Liver (tissue), 9 donors: ENCODE data around the gene LRP5. TPM values are rescaled to one million over a fixed set of nuclear protein-coding genes. Genes with fewer than 3 reads are reported as not detected.

ENCODE experiments used
- DNase-seq: peaks from one replicate; pipeline ENCODE4 v3.0.0-alpha.2; 2017; ENCODE audit warnings: low spot score
- H3K27ac ChIP-seq, 2 donors: one replicate each; pipeline ENCODE4 v1.7.0; 2013; ENCODE audit warnings: inconsistent platforms in 2 of 2, low read length in 2 of 2, control low read depth in 1 of 2, low read depth in 1 of 2, mild to moderate bottlenecking in 1 of 2
- H3K27me3 ChIP-seq, 4 donors: one replicate each; pipeline versions ENCODE4 v1.6.1 to v1.7.0; 2013; ENCODE audit warnings: low read length in 3 of 4, inconsistent platforms in 1 of 4, mild to moderate bottlenecking in 1 of 4, moderate library complexity in 1 of 4; ENCODE audit not compliant: control insufficient read depth in 4 of 4, insufficient read depth in 4 of 4
- H3K36me3 ChIP-seq, 4 donors: one replicate each; pipeline versions ENCODE4 v1.6.1 to v1.7.0; 2013; ENCODE audit warnings: low read length in 3 of 4, mild to moderate bottlenecking in 3 of 4, low read depth in 1 of 4, moderate library complexity in 1 of 4; ENCODE audit not compliant: control insufficient read depth in 4 of 4, insufficient read depth in 3 of 4
- H3K4me1 ChIP-seq, 4 donors: one replicate each; pipeline versions ENCODE4 v1.6.1 to v1.7.0; 2013; ENCODE audit warnings: low read length in 3 of 4, mild to moderate bottlenecking in 3 of 4, moderate library complexity in 1 of 4; ENCODE audit not compliant: control insufficient read depth in 4 of 4, insufficient read depth in 4 of 4
- H3K4me3 ChIP-seq, 3 donors: one replicate each; pipeline versions ENCODE4 v1.6.1 to v1.7.0; 2013; ENCODE audit warnings: low read length in 3 of 3, control low read depth in 1 of 3, low read depth in 1 of 3, mild to moderate bottlenecking in 1 of 3
- H3K9ac ChIP-seq, 2 donors: one replicate each; pipeline ENCODE4 v1.7.0; 2013; ENCODE audit warnings: low read length in 2 of 2, mild to moderate bottlenecking in 2 of 2, moderate library complexity in 2 of 2, control low read depth in 1 of 2, low read depth in 1 of 2
- H3K9me3 ChIP-seq, 4 donors: one replicate each; pipeline versions ENCODE4 v1.6.1 to v1.7.0; 2013; ENCODE audit warnings: low read length in 3 of 4; ENCODE audit not compliant: control insufficient read depth in 4 of 4
- ATF3 ChIP-seq: IDR thresholded peaks from 2 replicates; pipeline ENCODE4 v1.6.1; 2016; ENCODE audit warnings: antibody characterized with exemption
- CTCF ChIP-seq: fragments of 150-350 bp; IDR thresholded peaks from 2 replicates; pipeline ENCODE4 v1.5.1; 2017; ENCODE audit warnings: improper control_type of control experiment, low read depth, low read length; ENCODE audit not compliant: missing input control
- EGR1 ChIP-seq, 2 donors: IDR thresholded peaks; 2 replicates each; pipeline ENCODE4 v1.6.1; 2016 to 2018; ENCODE audit warnings: antibody characterized with exemption in 2 of 2, low read depth in 2 of 2
- FOXA1 ChIP-seq: IDR thresholded peaks from 2 replicates; pipeline ENCODE4 v1.6.1; 2016; ENCODE audit warnings: antibody characterized with exemption
- FOXA2 ChIP-seq: IDR thresholded peaks from 2 replicates; pipeline ENCODE4 v1.6.1; 2016; ENCODE audit warnings: antibody characterized with exemption
- GABPA ChIP-seq, 2 donors: IDR thresholded peaks in 1 of 2; conservative IDR thresholded peaks in 1 of 2; 2 replicates each; pipeline ENCODE4 v1.6.1; 2016; ENCODE audit warnings: antibody characterized with exemption in 2 of 2, mild to moderate bottlenecking in 1 of 2, moderate library complexity in 1 of 2
- HNF4A ChIP-seq, 2 donors: conservative IDR thresholded peaks; 2 replicates each; pipeline ENCODE4 v1.6.1; 2016; ENCODE audit warnings: antibody characterized with exemption in 2 of 2, mild to moderate bottlenecking in 2 of 2
- HNF4G ChIP-seq: IDR thresholded peaks from 2 replicates; pipeline ENCODE4 v1.6.1; 2016; ENCODE audit warnings: antibody characterized with exemption
- JUND ChIP-seq, 2 donors: IDR thresholded peaks; 2 replicates each; pipeline ENCODE4 v1.6.1; 2016; ENCODE audit warnings: antibody characterized with exemption in 2 of 2
- MAX ChIP-seq: IDR thresholded peaks from 2 replicates; pipeline ENCODE4 v1.6.1; 2016; ENCODE audit warnings: antibody characterized with exemption
- NR2F2 ChIP-seq: IDR thresholded peaks from 2 replicates; pipeline ENCODE4 v1.6.1; 2016; ENCODE audit warnings: antibody characterized with exemption
- RAD21 ChIP-seq, 2 donors: IDR thresholded peaks; 2 replicates each; pipeline ENCODE4 v1.6.1; 2016; ENCODE audit warnings: antibody characterized with exemption in 2 of 2, mild to moderate bottlenecking in 2 of 2
- REST ChIP-seq: IDR thresholded peaks from 2 replicates; pipeline ENCODE4 v1.6.1; 2016; ENCODE audit warnings: antibody characterized with exemption, mild to moderate bottlenecking
- RXRA ChIP-seq, 2 donors: IDR thresholded peaks; 2 replicates each; pipeline ENCODE4 v1.6.1; 2017 to 2018; ENCODE audit warnings: antibody characterized with exemption in 2 of 2, mild to moderate bottlenecking in 1 of 2
- SP1 ChIP-seq: IDR thresholded peaks from 2 replicates; pipeline ENCODE4 v1.6.1; 2018; ENCODE audit warnings: antibody characterized with exemption, mild to moderate bottlenecking
- TAF1 ChIP-seq: conservative IDR thresholded peaks from 2 replicates; pipeline ENCODE4 v1.6.1; 2016; ENCODE audit warnings: antibody characterized with exemption, mild to moderate bottlenecking
- YY1 ChIP-seq: IDR thresholded peaks from 2 replicates; pipeline ENCODE4 v1.6.1; 2016; ENCODE audit warnings: antibody characterized with exemption, mild to moderate bottlenecking
- ZBTB33 ChIP-seq: IDR thresholded peaks from 2 replicates; pipeline ENCODE4 v1.6.1; 2016; ENCODE audit warnings: antibody characterized with exemption
- WGBS: extraction: QIAGEN DNeasy Blood & Tissue Kit; methylation state at CpG from one replicate; pipeline ENCODE4 v1.1.7; 2013; 5-methylcytosine and 5-hydroxymethylcytosine counted together
- polyA plus RNA-seq, 2 donors: library from polyadenylated mRNA; stranded (reverse) in 1 of 2; unstranded in 1 of 2; fragments of 200-250 nt in 1 of 2; fragments of >200 nt in 1 of 2; fragmentation: Nextera tagmentation in 1 of 2; extraction: Ambion mirVana in 1 of 2; gene quantifications; one replicate each; pipeline versions ENCODE4 v1.2.1 to v1.2.3, GENCODE V29; 2013 to 2015
- total RNA-seq, 2 donors: library from RNA; depleted of rRNA; stranded (reverse); fragments of >200 nt; gene quantifications; one replicate each; pipeline ENCODE4 v1.2.3, GENCODE V29; 2014
- donor health status: healthy.
- donor health status: healthy.
- donor health status: healthy.
- donor health status: healthy.
- donor health status: healthy.

LRP5 gene
- total and polyA plus RNA-seq, 4 donors, result 48.9 to 99.3 (median 71.3) TPM

- peak; percentile 34 for TF ChIP-seq REST
- TF ChIP-seq JUND (IDR thresholded peaks at IDR 0.05), result no peak
- no peak for TF ChIP-seq FOXA2
- no peak for TF ChIP-seq NR2F2
- TF ChIP-seq SP1, result peak; percentile 17
- TF ChIP-seq EGR1 (IDR thresholded peaks at IDR 0.05; ENCODE audit: low read depth in 2 of 2), result peak in 1 of 2 donors; percentile 36
Observed at GRCh38 chr11:68321293-68322051, 9.1 kb downstream of the LRP5 start (continued).

GRCh38 chr11:68322052-68322430 lies 9.7 kb downstream of the LRP5 start:
- TF ChIP-seq ATF3, result no peak
- TF ChIP-seq TAF1, result no peak
- TF ChIP-seq RAD21 (IDR thresholded peaks at IDR 0.05), result no peak
- TF ChIP-seq ZBTB33, result no peak
- no peak for TF ChIP-seq MAX
- TF ChIP-seq HNF4G, result no peak
- TF ChIP-seq REST, result no peak
- no peak for TF ChIP-seq JUND (IDR thresholded peaks at IDR 0.05)
- no peak for TF ChIP-seq FOXA2
- TF ChIP-seq EGR1 (IDR thresholded peaks at IDR 0.05; ENCODE audit: low read depth in 2 of 2), result no peak
- no peak for TF ChIP-seq NR2F2
- no peak for TF ChIP-seq FOXA1
- TF ChIP-seq HNF4A (conservative IDR thresholded peaks at IDR 0.05), result no peak
- TF ChIP-seq CTCF, result no peak
- no peak for TF ChIP-seq YY1
- no peak for TF ChIP-seq SP1
- TF ChIP-seq RXRA (IDR thresholded peaks at IDR 0.05), result no peak
- no peak for TF ChIP-seq GABPA (IDR thresholded peaks at IDR 0.05 in 1 of 2, conservative IDR thresholded peaks at IDR 0.05 in 1 of 2)
- no peaks in the 10 kb centered on the region for H3K27me3 ChIP-seq

More at GRCh38 chr11:68322052-68322430, 9.7 kb downstream of the LRP5 start:
- no peaks in the 10 kb centered on the region for H3K9me3 ChIP-seq
- no peaks in the 10 kb centered on the region for H3K36me3 ChIP-seq
- no peak overlapping the region for H3K4me3 ChIP-seq
- WGBS, result 72% methylated on average over 9 of the region's 9 CpGs
- no peak for DNase-seq
- no peak overlapping the region for H3K9ac ChIP-seq
- H3K27ac ChIP-seq, result peak overlapping the region; percentile 50 to 82
- H3K4me1 ChIP-seq, result peaks cover 35 to 82% (median 66%) of the 10 kb centered on the region in 4 donors
